Heart right ventricle (tissue), 16 donors: ENCODE results near the gene MARCHF9. TPM values are rescaled to one million over a fixed set of nuclear protein-coding genes. Genes with fewer than 3 reads are reported as not detected.
A peak's percentile ranks its signal among the peaks of the same experiment; 100 is the strongest.
"Not testable (repeated sequence)": the region's sequence is repeated elsewhere in the genome, so short reads cannot be mapped to it uniquely, and the experiment has no call there.

Experiments
- ATAC-seq, 8 donors: fragments of 200-7000 bp; cut with Tn5 transposase; one replicate each; pipeline ENCODE4 v1.9.1; 2020; ENCODE audit warnings: mild to moderate bottlenecking in 8 of 8, moderate library complexity in 8 of 8, moderate number of reproducible peaks in 1 of 8
- DNase-seq, 2 donors: peaks; one replicate each; pipeline ENCODE4 v3.0.0-alpha.2; 2020
- H3K27ac ChIP-seq, 10 donors: fragments of 200-600 bp; sonication (generic) in 2 of 10; one replicate each; pipeline versions ENCODE4 v1.5.0 to v1.8.0; 2020 to 2022; ENCODE audit warnings: mild to moderate bottlenecking in 3 of 10
- H3K27me3 ChIP-seq, 7 donors: fragments of 200-600 bp; one replicate each; pipeline ENCODE4 v1.8.0; 2021 to 2022; ENCODE audit warnings: mild to moderate bottlenecking in 2 of 7
- H3K36me3 ChIP-seq, 9 donors: fragments of 200-600 bp; sonication (generic) in 1 of 9; one replicate each; pipeline versions ENCODE4 v1.5.0 to v1.8.0; 2020 to 2022; ENCODE audit warnings: mild to moderate bottlenecking in 2 of 9
- H3K4me1 ChIP-seq, 9 donors: fragments of 200-600 bp; sonication (generic) in 1 of 9; one replicate each; pipeline versions ENCODE4 v1.5.0 to v1.8.0; 2020 to 2022; ENCODE audit warnings: mild to moderate bottlenecking in 4 of 9
- H3K4me3 ChIP-seq, 10 donors: fragments of 200-600 bp; sonication (generic) in 2 of 10; one replicate each; pipeline versions ENCODE4 v1.5.0 to v1.8.0; 2020 to 2022; ENCODE audit warnings: mild to moderate bottlenecking in 7 of 10, moderate library complexity in 2 of 10
- H3K9me3 ChIP-seq, 11 donors: fragments of 200-600 bp in 10 of 11; sonication (generic) in 2 of 11; one replicate each; pipeline versions ENCODE4 v1.5.0 to v1.8.0; 2013 to 2022; ENCODE audit warnings: mild to moderate bottlenecking in 2 of 11, control low read depth in 1 of 11, moderate library complexity in 1 of 11
- WGBS, 2 donors: extraction: QIAGEN DNeasy Blood & Tissue Kit; methylation state at CpG; one replicate each; pipeline ENCODE4 v1.1.7; 2013; ENCODE audit warnings: inconsistent platforms in 1 of 2; 5-methylcytosine and 5-hydroxymethylcytosine counted together
- intact Hi-C, 10 donors: fragments of 100-400 bp; cut with DNase I; formaldehyde crosslinking; loops; one replicate each; pipeline versions ENCODE4 v1.11.1 to v1.14.2; 2022
- polyA plus RNA-seq, 2 donors: library from polyadenylated mRNA; stranded (reverse); fragments of 200-250 nt; gene quantifications; one replicate each; pipeline ENCODE4 v1.2.3, GENCODE V29; 2013
- total RNA-seq, 10 donors: library from RNA; stranded (reverse); fragmentation: NEBNext Ultra II Directional in 3 of 10; extraction: Animal tissue kit (Norgen Biotek cat#: 25700) in 3 of 10; gene quantifications; one replicate each; pipeline versions ENCODE4 v1.2.1 to v1.2.4, GENCODE V29; 2021 to 2023
- TF ChIP-seq, protein P1 (sequence below), 9 donors: fragments of 200-600 bp; sonication (generic) in 2 of 9; IDR thresholded peaks; one replicate each; pipeline versions ENCODE4 v1.5.0 to v1.8.0; 2021 to 2022; ENCODE audit warnings: antibody characterized with exemption in 9 of 9, mild to moderate bottlenecking in 5 of 9, moderate library complexity in 1 of 9
- donor health status: Arrhythmogenic right ventricular cardiomyopathy.
- donor health status: ischemic (EF 13 %, LVEDD 7.1; RV severe dilation, severe dysfunction).
- donor health status: healthy with polysubstance abuse.
- donor health status: DM: no; HTN: yes; CAD: no.
- donor health status: DM: no; HTN: no; CAD: no.
- donor health status: ischemic (EF 25% LVEDD 6.9; RV normal size, moderate dysfunction).
- donor health status: ischemic (EF 25% LVEDD 5.7; RV mildly dilated, moderate dysfunction).
- donor health status: healthy.
- donor health status: DM: yes; HTN: yes; CAD: no.
- donor health status: Ischemic cardiomyopathy.
- donor health status: ischemic (EF 35%, LVEDD 5.7; RV mildly dilated, moderate dysfunction).
- donor health status: nonischemic (EF 11% LVEDD 7.7; RV severe dilation, severe dysfunction).
- donor health status: DM: yes; HTN: yes; CAD: no.
- donor health status: PGD.
- donor health status: ischemic (EF 29% LVEDD 5.4; RV normal size, mild dysfunction).
- donor health status: nonischemic (EF 23%, LVEDD 6.1; RV moderate dilation, normal function).

MARCHF9 gene
- total and polyA plus RNA-seq, 12 donors: 11.2 to 20.7 (median 13.7) TPM

DNA sequence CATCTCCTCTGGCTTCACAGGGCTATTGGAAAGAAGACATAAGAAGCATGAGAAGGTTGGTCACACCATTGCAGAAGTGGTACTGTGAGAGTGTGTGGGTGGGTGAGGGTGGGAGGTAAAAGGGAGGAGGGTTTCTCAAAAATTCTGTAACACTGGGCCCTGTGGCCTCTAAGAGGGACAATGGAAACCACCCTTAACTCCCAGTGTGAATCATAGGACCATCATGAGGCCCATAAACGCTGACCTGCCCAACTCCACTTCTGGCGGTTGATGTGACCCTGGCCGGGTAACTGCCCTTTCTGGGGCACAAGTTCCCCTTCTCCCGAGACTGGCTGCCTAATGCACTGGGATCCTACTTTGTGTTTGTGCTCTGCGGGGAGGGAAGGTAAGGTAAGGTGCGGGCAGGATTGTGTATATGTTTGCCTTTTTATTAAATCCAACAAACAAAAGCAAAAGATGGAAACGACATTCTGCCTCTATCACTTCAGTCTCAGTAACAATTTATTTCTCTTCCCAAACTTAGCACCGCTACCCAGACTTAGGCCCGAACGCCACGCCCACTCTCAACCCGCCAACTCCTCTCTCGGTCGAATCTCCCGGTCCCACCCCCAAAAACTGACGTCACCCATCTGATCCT lies 16.5 kb downstream of the MARCHF9 start:
- DNase-seq (peak; percentile 81 to 91), ATAC-seq (peak; percentile 65 to 87 (median 79))
- intact Hi-C loops: no loop called here
- TF ChIP-seq, protein P1, sequence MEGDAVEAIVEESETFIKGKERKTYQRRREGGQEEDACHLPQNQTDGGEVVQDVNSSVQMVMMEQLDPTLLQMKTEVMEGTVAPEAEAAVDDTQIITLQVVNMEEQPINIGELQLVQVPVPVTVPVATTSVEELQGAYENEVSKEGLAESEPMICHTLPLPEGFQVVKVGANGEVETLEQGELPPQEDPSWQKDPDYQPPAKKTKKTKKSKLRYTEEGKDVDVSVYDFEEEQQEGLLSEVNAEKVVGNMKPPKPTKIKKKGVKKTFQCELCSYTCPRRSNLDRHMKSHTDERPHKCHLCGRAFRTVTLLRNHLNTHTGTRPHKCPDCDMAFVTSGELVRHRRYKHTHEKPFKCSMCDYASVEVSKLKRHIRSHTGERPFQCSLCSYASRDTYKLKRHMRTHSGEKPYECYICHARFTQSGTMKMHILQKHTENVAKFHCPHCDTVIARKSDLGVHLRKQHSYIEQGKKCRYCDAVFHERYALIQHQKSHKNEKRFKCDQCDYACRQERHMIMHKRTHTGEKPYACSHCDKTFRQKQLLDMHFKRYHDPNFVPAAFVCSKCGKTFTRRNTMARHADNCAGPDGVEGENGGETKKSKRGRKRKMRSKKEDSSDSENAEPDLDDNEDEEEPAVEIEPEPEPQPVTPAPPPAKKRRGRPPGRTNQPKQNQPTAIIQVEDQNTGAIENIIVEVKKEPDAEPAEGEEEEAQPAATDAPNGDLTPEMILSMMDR (IDR thresholded peaks at IDR 0.05): no peak
- Histone ChIP-seq H3K36me3 (peaks cover 0 to 46% (median 0%) of the 10 kb centered on the region in 9 donors), H3K9me3 (no peaks in the 10 kb centered on the region), H3K27me3 (peaks cover 0 to 15% (median 6%) of the 10 kb centered on the region in 7 donors), H3K4me3 (peak overlapping the region; percentile 68 to 92 (median 78)), H3K4me1 (peaks cover 11 to 40% (median 26%) of the 10 kb centered on the region in 9 donors), H3K27ac (peak overlapping the region in 9 of 10 donors; percentile 82 to 94 (median 90))
- WGBS, 2 donors: 2 to 6% methylated on average over 16 of the region's 16 CpGs

DNA sequence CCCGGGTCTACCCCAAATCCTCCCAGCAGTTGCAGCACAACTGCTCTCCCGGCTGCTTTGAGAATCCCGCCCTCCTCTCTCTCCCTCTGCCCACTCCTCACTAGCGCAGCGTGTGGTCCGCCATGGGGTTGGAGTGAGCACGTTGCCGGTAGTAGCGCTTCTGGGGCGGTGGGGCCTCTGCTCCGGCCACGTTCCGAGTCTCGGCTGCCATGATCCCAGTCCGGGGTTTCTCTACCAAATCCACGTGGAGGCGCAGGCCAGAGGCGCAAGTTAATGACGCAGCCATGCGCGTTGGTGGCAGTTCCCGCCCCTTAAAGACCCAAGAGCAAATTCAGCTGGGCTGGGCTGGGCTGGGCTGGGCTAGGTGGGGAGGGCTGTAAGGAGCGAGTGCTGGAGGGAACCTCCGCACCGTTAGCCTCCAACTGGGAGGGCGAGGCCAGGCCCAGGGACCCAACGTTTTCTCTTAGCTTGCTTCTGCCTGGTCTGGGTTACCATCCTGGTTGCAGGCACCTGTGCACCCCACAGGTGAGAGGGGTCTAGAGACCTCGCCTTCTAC lies 17.0 kb downstream of the MARCHF9 start, which contains the start of gene METTL1:
TSS of gene METTL1 (minus strand) at position 233 of the 556 bp plus-strand sequence. CDS start at position 211, 22 bp downstream.
- Histone ChIP-seq H3K36me3 (peaks cover 0 to 46% (median 0%) of the 10 kb centered on the region in 9 donors), H3K4me1 (peaks cover 5 to 34% (median 20%) of the 10 kb centered on the region in 9 donors), H3K27me3 (peaks cover 0 to 9% (median 0%) of the 10 kb centered on the region in 7 donors), H3K4me3 (peak within 1 kb of the TSS; percentile 68 to 92 (median 78)), H3K9me3 (no peaks in the 10 kb centered on the region), H3K27ac (peak within 1 kb of the TSS; percentile 47 to 94 (median 89))
- intact Hi-C loops: no loop called here
- ATAC-seq: peak; percentile 95 to 98 (median 96)
- TF ChIP-seq, protein P1 (IDR thresholded peaks at IDR 0.05): no peak
- peak; percentile 91 to 96 for DNase-seq
- 0 to 1% methylated on average over 27 to 28 of the region's 28 CpGs for WGBS, 2 donors

DNA sequence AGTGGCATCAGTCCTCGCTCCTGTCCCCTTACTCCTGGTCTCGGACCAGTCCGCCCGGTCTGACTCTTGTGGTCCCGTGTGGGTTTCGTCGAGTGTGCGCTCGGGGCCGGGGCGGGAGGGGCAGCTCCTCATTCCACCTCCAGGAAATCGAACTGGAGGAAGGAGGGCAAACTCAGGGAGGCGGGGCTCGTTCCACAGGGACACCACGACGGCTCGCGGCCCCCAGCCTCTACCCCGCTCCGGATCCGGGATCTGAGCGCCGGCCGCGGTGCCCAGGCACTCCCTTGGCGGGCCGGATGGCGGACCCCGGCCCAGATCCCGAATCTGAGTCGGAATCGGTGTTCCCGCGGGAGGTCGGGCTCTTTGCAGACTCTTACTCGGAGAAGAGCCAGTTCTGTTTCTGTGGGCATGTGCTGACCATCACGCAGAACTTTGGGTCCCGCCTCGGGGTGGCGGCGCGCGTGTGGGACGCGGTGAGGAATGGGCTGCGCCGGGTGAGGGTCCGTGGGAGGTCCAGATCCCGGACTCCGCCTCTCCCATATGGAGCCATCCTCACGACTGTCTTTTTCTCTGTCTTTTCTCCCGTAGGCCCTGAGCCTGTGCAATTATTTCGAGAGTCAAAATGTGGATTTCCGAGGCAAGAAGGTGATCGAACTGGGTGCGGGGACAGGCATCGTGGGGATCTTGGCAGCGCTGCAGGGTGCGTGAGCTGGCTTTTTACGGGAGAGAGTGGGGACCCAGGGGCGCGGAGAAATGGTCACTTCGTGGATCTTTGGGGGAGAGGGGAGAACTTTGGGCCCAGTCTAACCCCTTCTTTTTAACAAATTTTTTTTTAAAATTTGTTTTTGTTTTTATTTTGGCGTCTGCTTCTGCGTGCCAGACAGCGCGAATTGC lies 17.8 kb downstream of the MARCHF9 start, which contains the start of gene EEF1AKMT3:
TSS of gene EEF1AKMT3 (plus strand) at position 186 of the 894 bp plus-strand sequence. CDS start at position 297, 111 bp downstream.
- peak; percentile 68 to 80 (median 74) for ATAC-seq
- TF ChIP-seq, protein P1 (IDR thresholded peaks at IDR 0.05): no peak
- Histone ChIP-seq H3K27ac (peak within 1 kb of the TSS; percentile 47 to 94 (median 89)), H3K4me1 (peaks cover 5 to 30% (median 19%) of the 10 kb centered on the region in 9 donors), H3K36me3 (peaks cover 0 to 46% (median 0%) of the 10 kb centered on the region in 9 donors), H3K9me3 (no peaks in the 10 kb centered on the region), H3K4me3 (peak within 1 kb of the TSS; percentile 68 to 92 (median 78)), H3K27me3 (peaks cover 0 to 2% (median 0%) of the 10 kb centered on the region in 7 donors)
- intact Hi-C loops: no loop called here
- DNase-seq: peak; percentile 66 to 73
- 2% methylated on average over 67 of the region's 67 CpGs for WGBS, 2 donors

DNA sequence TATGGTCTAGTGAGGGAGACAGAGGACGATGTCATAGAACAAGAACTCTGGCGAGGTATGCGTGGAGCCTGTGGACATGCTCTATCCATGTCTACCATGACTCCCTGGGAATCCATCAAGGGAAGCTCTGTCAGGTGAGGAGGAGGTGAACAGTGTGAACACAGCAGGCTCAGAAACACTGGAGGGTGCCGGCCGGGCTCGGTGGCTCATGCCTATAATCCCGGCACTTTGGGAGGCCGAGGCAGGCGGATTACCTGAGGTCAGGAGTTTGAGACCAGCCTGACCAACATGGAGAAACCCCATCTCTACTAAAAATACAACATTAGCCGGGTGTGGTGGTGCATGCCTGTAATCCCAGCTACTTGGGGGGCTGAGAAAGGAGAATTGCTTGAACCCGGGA lies 19.7 kb downstream of the MARCHF9 start:
- DNase-seq, ATAC-seq, H3K27me3 ChIP-seq, H3K4me3 ChIP-seq, H3K9me3 ChIP-seq, H3K27ac ChIP-seq, intact Hi-C loops: not testable (repeated sequence)
- 94% methylated on average over 11 of the region's 11 CpGs for WGBS, 2 donors
- Histone ChIP-seq H3K36me3 (peaks cover 0 to 30% (median 0%) of the 10 kb centered on the region in 9 donors), H3K4me1 (peaks cover 5 to 30% (median 19%) of the 10 kb centered on the region in 9 donors)
